Measurements from ENCODE around the gene OR52E1.

Gene OR52E1

DNA sequence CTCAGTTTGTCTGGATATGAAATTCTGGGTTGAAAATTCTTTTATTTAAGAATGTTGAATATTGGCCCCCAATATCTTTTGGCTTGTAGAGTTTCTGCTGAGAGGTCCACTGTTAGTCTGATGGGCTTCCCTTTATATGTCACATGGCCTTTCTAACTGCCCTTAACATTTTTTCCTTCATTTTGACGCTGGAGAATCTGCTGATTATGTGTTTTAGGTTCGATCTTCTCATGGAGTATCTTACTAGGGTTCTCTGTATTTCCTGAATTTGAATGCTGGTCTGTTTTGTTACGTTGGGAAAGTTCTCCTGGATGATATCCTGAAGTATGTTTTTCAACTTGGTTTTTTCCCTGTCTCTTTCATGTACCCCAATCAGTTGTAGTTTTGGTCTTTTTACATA lies 46.0 kb downstream of the OR52E1 start:
- H3K4me3 ChIP-seq (ENCODE audit: low read depth, low read length), result no peak overlapping the region
- no peak for DNase-seq (ENCODE audit: low read depth)
- TF ChIP-seq MYC (IDR thresholded peaks at IDR 0.05; ENCODE audit: low read depth, low read length), result no peak
- TF ChIP-seq POLR2A (IDR thresholded peaks at IDR 0.05; ENCODE audit: extremely low read depth, insufficient read length), result no peak
- TF ChIP-seq MAX (IDR thresholded peaks at IDR 0.05; ENCODE audit: low read depth, low read length), result no peak
- TF ChIP-seq CTCF (IDR thresholded peaks at IDR 0.05; ENCODE audit: low read depth, low read length), result no peak

GRCh38 chr11:5117588-5117987 lies 48.2 kb downstream of the OR52E1 start:
- TF ChIP-seq CTCF (IDR thresholded peaks at IDR 0.05; ENCODE audit: low read depth, low read length) (no peak), MAX (IDR thresholded peaks at IDR 0.05; ENCODE audit: low read depth, low read length) (no peak), POLR2A (IDR thresholded peaks at IDR 0.05; ENCODE audit: extremely low read depth, insufficient read length) (no peak), MYC (IDR thresholded peaks at IDR 0.05; ENCODE audit: low read depth, low read length) (no peak)
- H3K4me3 ChIP-seq (ENCODE audit: low read depth, low read length), result no peak overlapping the region
- no peak for DNase-seq (ENCODE audit: low read depth)

- no peak for DNase-seq (ENCODE audit: low read depth)
- H3K4me3 ChIP-seq (ENCODE audit: low read depth, low read length), result no peak overlapping the region
- TF ChIP-seq MYC (IDR thresholded peaks at IDR 0.05; ENCODE audit: low read depth, low read length), result no peak
- TF ChIP-seq MAX (IDR thresholded peaks at IDR 0.05; ENCODE audit: low read depth, low read length), result no peak
- TF ChIP-seq CTCF (IDR thresholded peaks at IDR 0.05; ENCODE audit: low read depth, low read length), result no peak
- no peak for TF ChIP-seq POLR2A (IDR thresholded peaks at IDR 0.05; ENCODE audit: extremely low read depth, insufficient read length)
Measured at GRCh38 chr11:5118893-5119292, 49.5 kb downstream of the OR52E1 start.
